ENCODE results near the gene ZNF469. TPM values are rescaled to one million over a fixed set of nuclear protein-coding genes. Genes with fewer than 3 reads are reported as not detected.

Gene ZNF469
- total and polyA plus RNA-seq, 2 of the 13 experiments (the other 11 are each of a cell fraction or from before 2014, with no cell fraction given), result not detected

DNA sequence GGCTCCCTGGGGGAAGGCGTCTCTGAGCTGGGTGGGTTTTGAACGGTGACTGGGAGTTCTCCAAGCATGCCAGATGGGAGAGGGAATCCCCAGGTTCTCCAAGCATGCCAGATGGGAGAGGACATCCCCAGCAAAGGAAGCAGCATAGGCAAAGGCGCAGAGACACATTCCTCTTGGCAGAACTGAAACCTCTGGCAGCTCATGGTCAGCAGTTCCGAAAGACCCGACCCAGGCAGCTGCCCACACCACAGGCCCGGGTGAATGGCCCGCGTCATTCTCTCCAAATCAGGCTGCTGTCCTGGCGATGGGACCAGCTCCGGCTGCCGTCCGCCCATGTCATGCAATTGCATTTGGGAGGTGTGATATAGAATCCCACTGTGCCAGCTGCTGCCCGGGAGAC is 8.0 kb downstream of the ZNF469 start:
- intact Hi-C loops (cut with micrococcal nuclease; ENCODE audit: unreplicated experiment), result no loop called here
- Histone ChIP-seq H3K27ac (ENCODE audit: extremely low read length, insufficient read depth, low read length) (no peak overlapping the region), H3K79me2 (ENCODE audit: insufficient read depth, low read length) (no peaks in the 10 kb centered on the region), H3K9ac (ENCODE audit: insufficient read depth, low read depth, low read length) (no peak overlapping the region), H4K20me1 (ENCODE audit: insufficient read depth, low read length) (no peaks in the 10 kb centered on the region), H3K4me3 (replicated peaks in 1 of 3; ENCODE audit: insufficient read depth in 1 of 3, low read depth in 2 of 3, low read length in 3 of 3) (no peak overlapping the region), H2AFZ (ENCODE audit: low read length) (no peak overlapping the region), H3K27me3 (ENCODE audit: control insufficient read depth in 1 of 2, insufficient read depth in 2 of 2, low read length in 2 of 2) (peaks cover 60 to 97% of the 10 kb centered on the region in 2 experiments), H3K4me2 (ENCODE audit: low read depth, low read length) (no peak overlapping the region), H3K4me1 (ENCODE audit: insufficient read depth, low read length) (peaks cover 10% of the 10 kb centered on the region), H3K36me3 (replicated peaks in 1 of 2; ENCODE audit: control insufficient read depth in 1 of 2, insufficient read depth in 2 of 2, low read length in 2 of 2) (no peaks in the 10 kb centered on the region), H3K9me3 (ENCODE audit: low read length) (no peaks in the 10 kb centered on the region)
- in situ Hi-C loops (cut with HindIII; ENCODE audit: extremely low pct_ligation_motif_present, low pct_unique_long_range_greater_than_20kb), result no loop called here
- no TSS peak for BruUV-seq (replicated peaks)
- ChIA-PET CTCF (ENCODE audit: low intra/inter-chr PET ratio, low total read pairs) (no interaction called here), POLR2A (no interaction called here)
- no peak for TF ChIP-seq ZNF207 (IDR thresholded peaks at IDR 0.05; ENCODE audit: borderline replicate concordance)
- no peak for TF ChIP-seq ONECUT2 (CRISPR knock-in tag; IDR thresholded peaks at IDR 0.05)
- TF ChIP-seq ZNF124 (CRISPR knock-in tag; IDR thresholded peaks at IDR 0.05), result no peak
- no peak for TF ChIP-seq SATB2 (CRISPR knock-in tag; IDR thresholded peaks at IDR 0.05)
- TF ChIP-seq ZNF678 (CRISPR knock-in tag; IDR thresholded peaks at IDR 0.05), result no peak
- TF ChIP-seq ZNF674 (CRISPR knock-in tag; IDR thresholded peaks at IDR 0.05; ENCODE audit: low read depth), result no peak
- no peak for TF ChIP-seq KLF12 (CRISPR knock-in tag; IDR thresholded peaks at IDR 0.05; ENCODE audit: borderline replicate concordance)
- TF ChIP-seq TOPORS (CRISPR knock-in tag; IDR thresholded peaks at IDR 0.05), result no peak
- no peak for TF ChIP-seq ZFP41 (CRISPR knock-in tag; IDR thresholded peaks at IDR 0.05; ENCODE audit: borderline replicate concordance)
- no peak for TF ChIP-seq MYC (CRISPR knock-in tag; IDR thresholded peaks at IDR 0.05; ENCODE audit: borderline replicate concordance)
- no peak for TF ChIP-seq ZSCAN22 (CRISPR knock-in tag; IDR thresholded peaks at IDR 0.05)
- TF ChIP-seq MIER3 (CRISPR knock-in tag; IDR thresholded peaks at IDR 0.05; ENCODE audit: borderline replicate concordance), result no peak
- TF ChIP-seq ZNF772 (CRISPR knock-in tag; IDR thresholded peaks at IDR 0.05), result no peak
- no peak for FAIRE-seq
- no peak for DNase-seq (ENCODE audit: low spot score)
- no peak for ATAC-seq
- WGBS (ENCODE audit: low lambda C conversion rate), result 47% methylated on average over 11 of the region's 13 CpGs
